ENCODE results near the gene FAM193B.

FAM193B gene

GRCh38 chr5:177515580-177515979 lies 38.8 kb downstream of the FAM193B start:
- no peak for DNase-seq (ENCODE audit: low read depth)

DNA sequence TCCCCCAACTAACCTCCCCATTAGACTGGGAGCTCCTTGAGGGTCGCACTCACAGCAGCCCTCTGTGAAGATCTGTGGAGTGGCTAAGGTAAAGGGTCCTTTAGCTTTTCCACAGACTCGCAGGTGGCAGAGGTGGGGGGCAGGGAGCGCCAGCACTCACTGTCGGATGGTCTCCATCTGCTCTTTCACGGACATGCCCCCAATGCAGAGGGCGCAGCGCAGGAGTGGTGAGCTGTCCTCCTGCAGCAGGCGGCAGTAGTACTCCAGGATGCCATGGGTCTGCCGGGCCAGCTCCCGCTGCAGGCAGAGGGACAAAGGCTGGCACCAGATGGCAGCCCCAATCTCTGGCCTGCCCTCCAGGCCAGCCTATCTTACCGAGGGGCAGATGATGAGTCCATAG lies 39.8 kb downstream of the FAM193B start:
- no peak for DNase-seq (ENCODE audit: low read depth)

DNA sequence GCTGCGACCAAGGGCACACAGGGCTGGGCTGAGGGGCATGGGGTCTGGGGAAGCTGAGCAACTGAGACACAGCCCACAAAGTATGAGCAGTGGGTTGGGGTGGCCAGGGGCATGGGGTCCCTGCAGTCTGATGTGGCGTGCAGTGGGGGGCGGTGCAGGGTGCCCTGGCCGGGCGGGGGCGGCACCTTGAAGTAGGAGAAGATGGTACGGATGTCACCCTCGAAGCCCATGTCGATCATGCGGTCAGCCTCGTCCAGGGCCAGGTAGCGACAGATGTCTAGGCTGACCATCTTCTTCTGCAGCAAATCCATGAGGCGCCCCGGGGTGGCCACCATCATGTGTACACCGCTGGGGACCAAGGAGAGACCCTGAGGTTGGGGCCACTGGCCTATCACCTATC lies 40.9 kb downstream of the FAM193B start:
- DNase-seq (ENCODE audit: low read depth), result no peak

DNA sequence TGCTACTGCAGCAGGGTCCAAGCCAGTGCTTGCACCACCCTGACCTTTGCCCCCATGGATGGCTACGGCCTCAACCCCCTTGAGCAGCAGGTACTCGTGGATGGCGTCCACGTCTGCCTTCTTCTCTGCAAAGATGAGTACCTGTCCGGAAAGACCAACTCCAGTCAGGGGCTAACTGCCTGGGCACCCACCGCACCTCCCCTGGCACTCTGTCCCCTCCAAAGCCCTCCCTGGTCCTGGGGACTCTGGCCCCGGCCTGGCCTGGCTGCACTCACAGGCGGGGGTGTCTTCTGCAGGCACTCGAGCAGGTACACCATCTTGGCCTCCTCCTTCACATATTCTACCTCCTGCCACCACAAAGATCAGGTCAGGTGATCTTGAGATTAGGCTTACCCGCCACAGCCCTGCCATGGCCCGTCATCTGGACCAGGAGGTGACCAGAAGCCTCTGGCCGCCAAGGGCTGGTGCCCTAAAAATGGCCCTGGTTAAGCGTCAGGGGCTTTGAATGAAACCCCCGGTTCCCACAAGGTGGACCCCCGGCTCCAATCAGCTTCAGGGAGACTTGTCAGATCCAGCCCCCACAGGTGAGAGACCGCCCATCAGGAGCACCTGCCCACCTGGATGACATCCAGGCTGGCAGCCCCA lies 41.5 kb downstream of the FAM193B start:
- DNase-seq (ENCODE audit: low read depth), result no peak

DNA sequence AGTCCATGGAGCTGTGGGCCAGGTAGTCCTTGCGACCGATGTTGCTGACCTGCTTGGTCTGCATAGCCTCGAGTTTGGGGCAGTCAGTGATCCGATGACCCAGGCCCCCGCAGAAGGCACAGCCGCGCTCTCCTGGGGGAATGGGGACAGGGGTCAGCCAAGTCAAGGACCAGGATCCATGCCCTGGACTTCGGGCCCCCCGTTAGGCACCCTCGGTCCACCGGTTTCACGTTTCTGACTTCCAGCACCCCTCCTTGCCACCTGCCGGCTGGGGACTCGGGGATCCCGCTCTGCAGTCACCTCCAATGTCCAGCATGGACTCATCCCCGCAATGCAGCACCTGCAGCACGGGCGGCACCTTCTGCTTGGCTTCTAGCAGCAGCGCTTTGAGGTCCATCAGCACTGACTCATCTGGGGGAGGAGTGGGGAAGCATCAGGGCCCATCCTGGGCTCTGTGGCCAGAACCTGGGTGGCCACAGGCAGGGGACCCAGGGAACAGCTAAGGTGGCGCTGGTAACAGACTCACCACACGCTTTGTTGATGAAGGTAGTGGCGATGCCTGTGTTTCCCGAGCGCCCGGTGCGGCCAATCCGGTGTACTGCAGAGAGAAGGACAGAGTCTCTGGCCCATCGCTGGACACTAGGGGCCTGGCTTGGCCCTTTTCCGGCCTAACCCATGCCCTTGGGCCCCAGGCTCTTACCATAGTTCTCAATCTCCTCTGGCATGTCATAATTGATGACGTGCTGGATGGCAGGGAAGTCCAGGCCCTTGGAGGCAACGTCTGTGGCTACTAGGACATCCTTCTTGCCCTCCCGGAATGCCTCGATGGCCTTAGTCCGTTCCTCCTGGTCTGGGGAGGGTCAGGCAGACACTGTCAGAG lies 42.3 kb downstream of the FAM193B start:
- no peak for DNase-seq (ENCODE audit: low read depth)

GRCh38 chr5:177511181-177511580 lies 43.2 kb downstream of the FAM193B start:
- no peak for DNase-seq (ENCODE audit: low read depth)

DNA sequence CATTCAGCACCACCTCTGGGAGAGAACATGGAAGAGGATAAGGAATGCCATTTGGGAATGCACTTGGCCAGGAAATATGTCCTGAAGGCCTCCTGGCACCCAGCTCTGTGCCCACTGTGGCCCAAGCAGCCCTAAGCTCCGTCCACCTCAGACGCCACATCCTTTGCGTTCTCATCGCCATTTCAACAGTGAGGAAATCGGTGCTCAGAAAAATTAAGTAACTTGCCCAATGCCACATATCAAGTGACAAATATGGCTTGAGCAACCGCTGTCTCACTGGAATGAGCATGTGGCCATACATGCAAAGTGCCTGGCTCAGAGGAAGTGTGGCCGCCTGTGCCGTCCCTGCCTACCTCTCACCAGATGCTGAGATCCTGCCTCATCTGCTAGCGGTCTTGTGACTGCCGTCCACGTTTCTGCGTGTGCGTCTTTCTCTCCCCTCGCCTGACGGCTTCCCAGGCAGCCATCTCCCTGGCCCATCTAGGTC lies 43.8 kb downstream of the FAM193B start:
- peak; percentile 51 for DNase-seq (ENCODE audit: low read depth)

DNA sequence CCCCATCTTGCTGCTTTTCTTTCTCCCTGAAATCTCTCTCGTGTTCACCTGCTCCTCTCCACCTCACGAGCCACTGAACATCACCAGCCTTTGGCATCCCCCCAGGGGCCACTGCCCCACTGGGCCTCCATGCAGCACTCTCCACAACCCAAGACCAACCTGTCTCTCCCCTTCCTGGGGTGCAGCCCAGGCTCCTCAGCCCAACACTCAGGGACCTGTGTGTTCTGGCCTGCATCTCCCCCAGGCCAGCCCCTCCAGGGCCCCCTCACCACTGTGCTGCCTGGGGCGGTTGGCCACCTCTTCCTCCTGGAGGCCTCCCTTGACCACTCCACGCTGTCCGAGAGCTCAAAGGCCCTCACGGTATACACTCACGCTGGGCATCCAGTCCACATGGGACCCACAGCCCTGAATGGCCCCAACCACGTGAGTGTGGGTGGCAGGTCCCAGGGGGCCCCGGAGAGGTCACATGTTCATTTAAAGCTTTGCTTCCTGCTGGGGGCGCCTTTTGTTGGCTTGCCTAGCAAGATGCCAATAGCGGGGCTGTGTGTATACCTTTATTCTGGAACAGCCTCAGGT lies 44.3 kb downstream of the FAM193B start:
- DNase-seq (ENCODE audit: low read depth), result no peak

DNA sequence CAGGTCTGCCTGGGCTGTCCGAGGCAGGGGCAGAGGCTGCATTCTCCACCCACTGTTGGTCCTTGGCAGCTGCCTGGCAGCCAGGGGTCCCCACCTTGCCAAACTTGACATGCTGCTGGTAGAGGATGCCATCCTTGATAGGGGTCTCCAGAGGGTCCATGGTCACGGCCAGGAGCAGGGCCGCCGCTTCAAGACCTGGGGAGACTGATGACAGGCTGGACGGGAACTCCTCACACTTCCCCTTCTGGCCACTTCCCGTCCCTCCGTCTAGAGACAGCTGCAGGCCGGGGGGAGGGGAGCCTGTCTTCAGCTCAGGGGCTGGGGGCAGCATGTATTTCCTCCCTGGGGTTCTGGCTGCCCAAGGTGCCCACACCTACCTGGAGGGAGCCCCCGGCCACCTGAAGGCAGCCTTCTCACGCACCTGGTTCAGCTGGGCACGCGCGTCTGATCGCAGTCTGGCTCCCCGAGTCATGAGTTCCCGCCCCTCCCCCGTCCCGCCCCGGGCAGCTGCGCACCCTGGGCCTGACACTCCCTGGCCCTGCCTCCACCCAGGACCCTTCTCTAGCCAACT lies 44.9 kb downstream of the FAM193B start, which contains the start of gene DOK3:
Gene DOK3, minus strand, starts transcription at position 446 of the 571 bp plus-strand sequence. Its CDS starts 286 bp downstream, at position 160.
- DNase-seq (ENCODE audit: low read depth), result no peak

GRCh38 chr5:177508837-177509236 lies 45.5 kb downstream of the FAM193B start:
- no peak for DNase-seq (ENCODE audit: low read depth)

- no peak for DNase-seq (ENCODE audit: low read depth)
These were observed 46.1 kb downstream of the FAM193B start for GRCh38 chr5:177508221-177508611.

- DNase-seq (ENCODE audit: low read depth), result no peak
These were observed 46.7 kb downstream of the FAM193B start for GRCh38 chr5:177507596-177508220.

GRCh38 chr5:177507165-177507564 lies 47.2 kb downstream of the FAM193B start:
- DNase-seq (ENCODE audit: low read depth), result no peak

- no peak for DNase-seq (ENCODE audit: low read depth)
These were observed 49.3 kb downstream of the FAM193B start for GRCh38 chr5:177505075-177505474.

- no peak for DNase-seq (ENCODE audit: low read depth)
These were observed 50.0 kb downstream of the FAM193B start for GRCh38 chr5:177504086-177505056.

DNA sequence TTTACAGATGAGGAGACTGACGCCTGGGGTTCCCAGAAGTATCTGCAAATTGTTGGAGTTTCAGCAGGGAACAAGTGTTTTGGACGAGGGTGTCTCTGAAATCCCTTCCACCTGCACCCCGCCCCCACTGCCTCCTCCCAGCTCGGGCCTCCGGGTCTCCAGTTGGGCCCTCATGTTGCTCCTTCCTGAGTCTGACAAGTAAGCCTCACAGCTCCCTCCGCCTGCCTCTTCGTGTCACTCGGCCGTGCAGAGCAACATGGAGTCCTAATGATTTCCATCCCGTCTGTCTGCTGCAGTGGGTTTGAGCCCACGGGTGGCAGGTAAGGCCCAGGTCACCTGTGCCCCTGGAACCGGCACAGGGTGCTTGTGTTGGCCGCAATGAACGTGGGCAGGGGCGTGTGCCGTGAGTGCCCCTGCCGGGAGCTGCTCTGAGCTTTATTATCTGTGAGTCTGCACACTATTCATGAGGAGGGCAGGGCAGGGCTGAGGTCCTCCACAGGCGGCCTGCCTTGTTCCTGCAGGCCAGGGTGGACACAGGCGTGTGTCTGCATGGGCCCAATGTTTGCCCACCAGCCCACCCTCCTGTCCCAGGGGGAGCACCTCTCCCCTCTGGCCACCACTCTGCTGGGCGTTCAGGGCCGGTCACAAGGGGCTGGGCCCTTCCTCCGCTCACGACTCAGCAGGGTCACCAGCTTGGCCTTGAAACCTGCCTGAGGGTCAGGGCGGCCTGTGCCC lies 50.8 kb downstream of the FAM193B start:
- no peak for DNase-seq (ENCODE audit: low read depth)

- DNase-seq (ENCODE audit: low read depth), result no peak
These were observed 51.5 kb downstream of the FAM193B start for GRCh38 chr5:177502886-177503285.

DNA sequence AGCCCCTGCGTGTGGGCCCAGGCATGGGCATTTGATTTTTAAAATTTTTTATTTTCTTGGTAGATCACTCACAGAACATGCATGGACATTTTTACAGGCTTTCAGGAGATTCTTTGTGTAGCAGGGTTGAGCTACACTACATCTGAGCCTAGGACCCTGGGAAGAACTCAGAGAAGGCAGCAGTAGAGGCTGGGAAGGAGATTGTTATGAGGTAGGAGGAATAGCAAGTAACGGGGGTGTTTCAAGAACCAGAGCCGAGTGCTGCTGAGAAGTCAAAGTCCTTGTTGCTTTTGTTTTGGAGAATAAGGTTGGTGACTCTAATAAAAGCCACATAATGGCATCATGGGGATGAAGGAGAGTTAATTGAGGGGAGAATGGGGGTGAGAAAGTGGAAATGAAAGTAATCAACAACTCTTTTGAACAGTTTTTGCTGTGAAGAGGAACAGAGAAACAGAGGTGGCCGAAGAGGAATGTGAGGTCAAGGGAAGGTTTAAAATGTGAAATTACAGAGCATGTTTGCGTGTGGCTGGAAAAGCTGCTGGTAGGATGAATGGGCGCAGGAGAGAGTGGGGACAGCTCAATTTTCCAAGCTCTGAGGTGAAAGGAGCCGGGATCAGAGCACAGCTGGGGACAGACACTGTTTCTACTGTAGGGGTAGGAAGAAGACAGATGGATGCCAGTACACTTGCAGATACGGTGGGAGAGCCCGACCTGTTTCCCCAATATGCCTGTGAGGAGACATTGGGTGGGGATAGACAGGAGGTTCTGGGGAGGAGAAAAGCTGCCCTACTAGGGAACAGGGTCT lies 52.3 kb downstream of the FAM193B start:
- no peak for DNase-seq (ENCODE audit: low read depth)

All from fibroblast of gingiva (primary cell).